ENCODE data around the gene APOLD1.

APOLD1 gene

GRCh38 chr12:12807970-12808702 is 22.7 kb downstream of the APOLD1 start:
- no peak overlapping the region for H3K4me3 ChIP-seq (ENCODE audit: low read depth, low read length)
- no peak for TF ChIP-seq CTCF (IDR thresholded peaks at IDR 0.05; ENCODE audit: borderline replicate concordance, insufficient read depth, low read depth, low read length)

- no peak for TF ChIP-seq CTCF (IDR thresholded peaks at IDR 0.05; ENCODE audit: borderline replicate concordance, insufficient read depth, low read depth, low read length)
- no peak overlapping the region for H3K4me3 ChIP-seq (ENCODE audit: low read depth, low read length)
Measured at GRCh38 chr12:12810553-12811021, 25.1 kb downstream of the APOLD1 start.

GRCh38 chr12:12811343-12811742 is 25.9 kb downstream of the APOLD1 start:
- TF ChIP-seq CTCF (IDR thresholded peaks at IDR 0.05; ENCODE audit: borderline replicate concordance, insufficient read depth, low read depth, low read length): no peak
- H3K4me3 ChIP-seq (ENCODE audit: low read depth, low read length): no peak overlapping the region

GRCh38 chr12:12812174-12812573 is 26.7 kb downstream of the APOLD1 start:
- no peak overlapping the region for H3K4me3 ChIP-seq (ENCODE audit: low read depth, low read length)
- TF ChIP-seq CTCF (IDR thresholded peaks at IDR 0.05; ENCODE audit: borderline replicate concordance, insufficient read depth, low read depth, low read length): no peak

GRCh38 chr12:12812618-12813119 is 27.2 kb downstream of the APOLD1 start:
- H3K4me3 ChIP-seq (ENCODE audit: low read depth, low read length): no peak overlapping the region
- no peak for TF ChIP-seq CTCF (IDR thresholded peaks at IDR 0.05; ENCODE audit: borderline replicate concordance, insufficient read depth, low read depth, low read length)

- peak within 1 kb of the TSS; percentile 90 for H3K4me3 ChIP-seq (ENCODE audit: low read depth, low read length)
- peak; percentile 98 for TF ChIP-seq CTCF (IDR thresholded peaks at IDR 0.05; ENCODE audit: borderline replicate concordance, insufficient read depth, low read depth, low read length)
Measured at GRCh38 chr12:12813120-12814101, 28.0 kb downstream of the APOLD1 start, which contains the start of gene DDX47. TSS of gene DDX47 (plus strand) at chr12:12813346. CDS start at chr12:12813368, 22 bp downstream.

All from GM12875 (cell line).